Epithelial cell of esophagus (primary cell): ENCODE data around the gene KCNK3.
A peak's percentile ranks its signal among the peaks of the same experiment; 100 is the strongest.

Experiments used
- DNase-seq: peaks from one replicate; pipeline ENCODE4 v3.0.0; 2010; ENCODE audit warnings: low read depth
- H3K4me3 ChIP-seq: 2 replicates; pipeline ENCODE4 v1.5.1; 2011; ENCODE audit warnings: mild to moderate bottlenecking, low read length, control low read depth
- TF ChIP-seq, protein P1 (sequence below): IDR thresholded peaks from 2 replicates; pipeline ENCODE4 v1.5.1; 2011; ENCODE audit warnings: low read depth, mild to moderate bottlenecking, low read length, control low read depth, inconsistent platforms; ENCODE audit not compliant: insufficient read depth; ENCODE audit errors: missing control alignments

Gene KCNK3

DNA sequence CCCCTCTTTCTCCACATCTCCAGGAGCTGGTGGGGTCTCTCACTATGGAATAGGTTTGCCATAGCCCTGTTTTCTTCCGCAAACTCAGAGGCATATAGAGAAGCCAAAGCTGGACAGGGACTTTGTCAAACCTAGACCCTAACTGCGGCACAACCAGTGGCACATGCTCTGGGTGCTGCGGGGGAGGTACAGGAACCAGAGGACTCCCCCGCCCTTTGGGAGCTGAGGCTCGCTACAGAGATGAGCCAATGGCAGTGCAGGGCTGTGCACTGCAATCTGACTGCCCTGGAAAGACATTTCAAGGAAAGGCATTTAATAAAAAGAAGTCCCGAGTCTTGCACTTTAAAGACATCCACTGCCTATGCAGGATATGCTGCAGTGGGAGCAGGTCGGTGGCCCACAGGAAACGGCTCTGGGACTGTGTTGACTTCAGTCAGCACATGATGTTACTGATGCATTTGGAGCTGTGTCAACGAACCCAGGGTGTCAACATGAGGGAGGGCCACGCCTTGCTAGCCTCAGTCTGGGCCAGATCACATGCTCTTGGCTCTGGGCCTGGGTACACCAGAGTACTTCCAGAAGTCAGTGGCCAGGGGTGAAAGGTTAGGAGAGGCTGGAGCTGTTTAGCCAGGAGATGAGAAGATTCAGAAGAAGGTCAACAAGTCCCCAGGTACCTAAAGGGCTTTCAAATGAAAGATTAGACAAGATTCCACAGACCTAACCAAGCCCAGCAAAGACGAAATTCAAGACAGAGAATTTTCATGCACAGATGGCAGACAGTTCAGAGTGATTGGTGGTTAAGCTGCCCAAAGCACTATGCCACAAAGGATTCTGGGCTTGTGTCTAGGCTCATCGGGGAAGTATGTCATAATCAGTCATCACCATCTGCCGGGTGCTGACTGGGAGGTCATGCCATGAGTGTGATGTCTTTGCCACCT is 79.8 kb downstream of the KCNK3 start:
- TF ChIP-seq, protein P1, sequence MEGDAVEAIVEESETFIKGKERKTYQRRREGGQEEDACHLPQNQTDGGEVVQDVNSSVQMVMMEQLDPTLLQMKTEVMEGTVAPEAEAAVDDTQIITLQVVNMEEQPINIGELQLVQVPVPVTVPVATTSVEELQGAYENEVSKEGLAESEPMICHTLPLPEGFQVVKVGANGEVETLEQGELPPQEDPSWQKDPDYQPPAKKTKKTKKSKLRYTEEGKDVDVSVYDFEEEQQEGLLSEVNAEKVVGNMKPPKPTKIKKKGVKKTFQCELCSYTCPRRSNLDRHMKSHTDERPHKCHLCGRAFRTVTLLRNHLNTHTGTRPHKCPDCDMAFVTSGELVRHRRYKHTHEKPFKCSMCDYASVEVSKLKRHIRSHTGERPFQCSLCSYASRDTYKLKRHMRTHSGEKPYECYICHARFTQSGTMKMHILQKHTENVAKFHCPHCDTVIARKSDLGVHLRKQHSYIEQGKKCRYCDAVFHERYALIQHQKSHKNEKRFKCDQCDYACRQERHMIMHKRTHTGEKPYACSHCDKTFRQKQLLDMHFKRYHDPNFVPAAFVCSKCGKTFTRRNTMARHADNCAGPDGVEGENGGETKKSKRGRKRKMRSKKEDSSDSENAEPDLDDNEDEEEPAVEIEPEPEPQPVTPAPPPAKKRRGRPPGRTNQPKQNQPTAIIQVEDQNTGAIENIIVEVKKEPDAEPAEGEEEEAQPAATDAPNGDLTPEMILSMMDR: no peak
- DNase-seq: peak; percentile 49
- no peak overlapping the region for H3K4me3 ChIP-seq

DNA sequence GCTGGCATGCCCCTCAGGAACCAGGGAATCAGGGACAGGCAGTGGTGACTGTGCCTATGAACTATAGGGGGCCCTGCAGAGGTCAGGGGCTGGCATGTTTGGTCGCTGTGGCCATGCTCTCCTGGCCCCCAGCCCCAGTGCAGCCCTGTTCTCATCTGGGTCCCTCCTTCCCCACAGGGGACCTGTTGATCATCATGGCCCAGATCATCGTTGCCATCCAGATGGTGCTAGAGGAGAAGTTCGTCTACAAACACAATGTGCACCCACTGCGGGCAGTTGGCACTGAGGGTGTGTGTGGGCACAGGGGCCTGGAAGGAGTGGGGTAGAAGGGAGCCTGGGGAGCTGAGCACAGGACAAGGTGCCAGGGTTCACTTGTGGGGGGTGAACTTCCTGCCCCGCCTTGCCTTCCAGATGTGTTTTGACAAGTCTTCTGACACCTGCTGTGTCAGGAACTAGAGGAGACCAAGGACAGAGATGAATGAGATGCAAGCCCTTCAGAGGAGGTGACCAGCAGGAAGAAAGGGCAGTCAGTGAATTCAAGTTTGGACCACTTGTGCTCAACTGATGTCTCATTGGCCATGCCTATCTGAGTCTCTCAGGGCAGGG is 83.8 kb downstream of the KCNK3 start:
- no peak for DNase-seq
- H3K4me3 ChIP-seq: no peak overlapping the region
- TF ChIP-seq, protein P1: no peak

DNA sequence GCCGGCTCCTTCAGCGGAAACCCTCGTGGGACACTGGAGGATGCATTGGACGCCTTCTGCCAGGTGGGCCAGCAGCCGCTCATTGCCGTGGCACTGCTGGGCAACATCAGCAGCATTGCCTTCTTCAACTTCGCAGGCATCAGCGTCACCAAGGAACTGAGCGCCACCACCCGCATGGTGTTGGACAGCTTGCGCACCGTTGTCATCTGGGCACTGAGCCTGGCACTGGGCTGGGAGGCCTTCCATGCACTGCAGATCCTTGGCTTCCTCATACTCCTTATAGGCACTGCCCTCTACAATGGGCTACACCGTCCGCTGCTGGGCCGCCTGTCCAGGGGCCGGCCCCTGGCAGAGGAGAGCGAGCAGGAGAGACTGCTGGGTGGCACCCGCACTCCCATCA is 85.6 kb downstream of the KCNK3 start:
- no peak for DNase-seq
- H3K4me3 ChIP-seq: no peak overlapping the region
- TF ChIP-seq, protein P1: no peak

DNA sequence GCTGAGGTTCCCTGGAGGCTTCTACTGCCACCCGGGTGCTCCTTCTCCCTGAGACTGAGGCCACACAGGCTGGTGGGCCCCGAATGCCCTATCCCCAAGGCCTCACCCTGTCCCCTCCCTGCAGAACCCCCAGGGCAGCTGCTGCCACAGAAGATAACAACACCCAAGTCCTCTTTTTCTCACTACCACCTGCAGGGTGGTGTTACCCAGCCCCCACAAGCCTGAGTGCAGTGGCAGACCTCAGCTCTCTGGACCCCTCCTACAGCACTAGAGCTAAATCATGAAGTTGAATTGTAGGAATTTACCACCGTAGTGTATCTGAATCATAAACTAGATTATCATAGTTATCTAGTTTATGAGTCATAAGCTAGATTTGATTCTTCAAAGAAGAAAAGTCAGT is 86.0 kb downstream of the KCNK3 start:
- TF ChIP-seq, protein P1: no peak

DNA sequence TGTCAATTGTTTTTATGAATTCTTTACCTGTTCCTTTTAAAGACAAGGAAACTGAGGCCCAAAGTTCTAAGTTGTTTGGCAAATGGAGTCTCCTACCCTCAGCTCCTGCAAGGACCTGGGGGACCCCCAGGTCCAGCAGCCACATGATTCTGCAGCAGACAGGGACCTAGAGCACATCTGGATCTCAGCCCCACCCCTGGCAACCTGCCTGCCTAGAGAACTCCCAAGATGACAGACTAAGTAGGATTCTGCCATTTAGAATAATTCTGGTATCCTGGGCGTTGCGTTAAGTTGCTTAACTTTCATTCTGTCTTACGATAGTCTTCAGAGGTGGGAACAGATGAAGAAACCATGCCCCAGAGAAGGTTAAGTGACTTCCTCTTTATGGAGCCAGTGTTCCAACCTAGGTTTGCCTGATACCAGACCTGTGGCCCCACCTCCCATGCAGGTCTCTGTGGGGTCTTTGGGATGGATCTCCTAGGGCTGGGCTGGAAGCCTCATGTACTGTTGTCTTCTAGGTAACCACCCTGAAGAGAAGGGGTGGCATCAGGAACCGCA is 87.8 kb downstream of the KCNK3 start:
- DNase-seq: no peak
- no peak overlapping the region for H3K4me3 ChIP-seq
- TF ChIP-seq, protein P1: no peak

More for the DNA sequence above, 86.0 kb downstream of the KCNK3 start:
- no peak for DNase-seq
- H3K4me3 ChIP-seq: no peak overlapping the region
